ENCODE results near the gene TIPARP. TPM values are rescaled to one million over a fixed set of nuclear protein-coding genes. Genes with fewer than 3 reads are reported as not detected.
"Not testable (repeated sequence)": the region's sequence is repeated elsewhere in the genome, so short reads cannot be mapped to it uniquely, and the experiment has no call there.

TIPARP gene
- total RNA-seq, 2 donors from 2014 or later, result 27.0 to 111 TPM

GRCh38 chr3:156716105-156716862, 41.9 kb downstream of the TIPARP start:
- Mint-ChIP-seq H3K9me3 (no peaks in the 10 kb centered on the region), H3K36me3 (peaks cover 0 to 5% of the 10 kb centered on the region in 2 donors), H3K27ac (peak overlapping the region in 1 of 2 donors; percentile 35)
- DNase-seq (ENCODE audit: low spot score in 2 of 2) (no peak), ATAC-seq (no peak)

- H3K27ac Mint-ChIP-seq, result peak overlapping the region in 1 of 2 donors; percentile 6
- no peaks in the 10 kb centered on the region for H3K9me3 Mint-ChIP-seq
- peaks cover 0 to 5% of the 10 kb centered on the region in 2 donors for H3K36me3 Mint-ChIP-seq
- ATAC-seq (no peak), DNase-seq (ENCODE audit: low spot score in 2 of 2) (no peak)
Observed at GRCh38 chr3:156718622-156719306, 44.4 kb downstream of the TIPARP start.

GRCh38 chr3:156720826-156721225, 46.4 kb downstream of the TIPARP start:
- Mint-ChIP-seq H3K36me3 (no peaks in the 10 kb centered on the region), H3K27ac (no peak overlapping the region), H3K9me3 (no peaks in the 10 kb centered on the region)
- no peak for ATAC-seq
- no peak for DNase-seq (ENCODE audit: low spot score in 2 of 2)

- H3K9me3 Mint-ChIP-seq, result no peaks in the 10 kb centered on the region
- H3K27ac Mint-ChIP-seq, result no peak overlapping the region
- no peaks in the 10 kb centered on the region for H3K36me3 Mint-ChIP-seq
- DNase-seq (ENCODE audit: low spot score in 2 of 2) (no peak), ATAC-seq (no peak)
Observed at GRCh38 chr3:156721687-156722618, 47.6 kb downstream of the TIPARP start.

GRCh38 chr3:156723182-156723619, 48.8 kb downstream of the TIPARP start:
- H3K36me3 Mint-ChIP-seq, result no peaks in the 10 kb centered on the region
- H3K9me3 Mint-ChIP-seq, result no peaks in the 10 kb centered on the region
- H3K27ac Mint-ChIP-seq, result peak overlapping the region; percentile 4 to 18
- peak in 1 of 2 donors; percentile 23 for DNase-seq (ENCODE audit: low spot score in 2 of 2)
- ATAC-seq, result peak; percentile 80 to 95

GRCh38 chr3:156725682-156726081, 51.3 kb downstream of the TIPARP start:
- Mint-ChIP-seq H3K27ac (no peak overlapping the region), H3K36me3 (no peaks in the 10 kb centered on the region), H3K9me3 (no peaks in the 10 kb centered on the region)
- DNase-seq (ENCODE audit: low spot score in 2 of 2), result no peak
- no peak for ATAC-seq

- H3K27ac Mint-ChIP-seq, result no peak overlapping the region
- no peak for ATAC-seq
- DNase-seq (ENCODE audit: low spot score in 2 of 2), result no peak
- no peaks in the 10 kb centered on the region for H3K36me3 Mint-ChIP-seq
- no peaks in the 10 kb centered on the region for H3K9me3 Mint-ChIP-seq
Observed at GRCh38 chr3:156726456-156726855, 52.1 kb downstream of the TIPARP start.

GRCh38 chr3:156727519-156728205, 53.3 kb downstream of the TIPARP start:
- H3K9me3 Mint-ChIP-seq, result no peaks in the 10 kb centered on the region
- no peak for DNase-seq (ENCODE audit: low spot score in 2 of 2)
- peak overlapping the region in 1 of 2 donors; percentile 72 for H3K27ac Mint-ChIP-seq
- no peaks in the 10 kb centered on the region for H3K36me3 Mint-ChIP-seq
- peak in 1 of 2 donors; percentile 51 for ATAC-seq

GRCh38 chr3:156728267-156728985, 54.0 kb downstream of the TIPARP start:
- H3K27ac Mint-ChIP-seq, result peak overlapping the region in 1 of 2 donors; percentile 72
- ATAC-seq, result no peak
- DNase-seq (ENCODE audit: low spot score in 2 of 2), result no peak
- no peaks in the 10 kb centered on the region for H3K36me3 Mint-ChIP-seq
- no peaks in the 10 kb centered on the region for H3K9me3 Mint-ChIP-seq

GRCh38 chr3:156729460-156730179, 55.2 kb downstream of the TIPARP start:
- no peak for DNase-seq (ENCODE audit: low spot score in 2 of 2)
- peak overlapping the region; percentile 46 for H3K27ac Mint-ChIP-seq
- no peaks in the 10 kb centered on the region for H3K36me3 Mint-ChIP-seq
- H3K9me3 Mint-ChIP-seq, result no peaks in the 10 kb centered on the region
- ATAC-seq, result no peak

- H3K36me3 Mint-ChIP-seq, result no peaks in the 10 kb centered on the region
- ATAC-seq, result no peak
Observed at GRCh38 chr3:156731813-156732212, 57.4 kb downstream of the TIPARP start.

GRCh38 chr3:156732261-156732660, 57.9 kb downstream of the TIPARP start:
- DNase-seq (ENCODE audit: low spot score in 2 of 2) (no peak), ATAC-seq (peak; percentile 11 to 34)
- Mint-ChIP-seq H3K36me3 (no peaks in the 10 kb centered on the region), H3K27ac (peak overlapping the region in 1 of 2 donors; percentile 24), H3K9me3 (peaks cover 0 to 8% of the 10 kb centered on the region in 2 donors)

More at GRCh38 chr3:156731813-156732212, 57.4 kb downstream of the TIPARP start:
- Mint-ChIP-seq H3K9me3 (peaks cover 0 to 4% of the 10 kb centered on the region in 2 donors), H3K27ac (peak overlapping the region in 1 of 2 donors; percentile 24)
- no peak for DNase-seq (ENCODE audit: low spot score in 2 of 2)

GRCh38 chr3:156732715-156733421, 58.5 kb downstream of the TIPARP start:
- peaks cover 0 to 8% of the 10 kb centered on the region in 2 donors for H3K9me3 Mint-ChIP-seq
- DNase-seq (ENCODE audit: low spot score in 2 of 2), result peak in 1 of 2 donors; percentile 11
- no peaks in the 10 kb centered on the region for H3K36me3 Mint-ChIP-seq
- ATAC-seq, result peak; percentile 91 to 92
- peak overlapping the region in 1 of 2 donors; percentile 24 for H3K27ac Mint-ChIP-seq

- not testable (repeated sequence) for H3K9me3 Mint-ChIP-seq; H3K36me3 Mint-ChIP-seq; ATAC-seq; H3K27ac Mint-ChIP-seq; DNase-seq (ENCODE audit: low spot score in 2 of 2)
Observed at GRCh38 chr3:156734661-156735060, 60.3 kb downstream of the TIPARP start.

All from activated naive CD4-positive, alpha-beta T cell treated with anti-CD3 and anti-CD28 coated beads, Interleukin-2, amount 50 U/mL, for 72 hours (primary cell).